HEK293 (cell line): ENCODE results near the gene PRKD3.

Source experiments
- CTCF ChIP-seq: fragments of 450-650 bp; formaldehyde crosslinking; IDR thresholded peaks from 2 replicates; pipeline ENCODE4 v1.5.1; 2016; ENCODE audit warnings: missing biosample characterization, missing genetic modification characterization
- KLF7 ChIP-seq: fragments of 450-650 bp; formaldehyde crosslinking; IDR thresholded peaks from 2 replicates; pipeline ENCODE4 v1.5.1; 2016; ENCODE audit warnings: missing biosample characterization, missing genetic modification characterization, borderline replicate concordance
- TCF7L2 ChIP-seq: IDR thresholded peaks from 2 replicates; pipeline ENCODE4 v1.6.1; 2011; ENCODE audit warnings: low read depth, mild to moderate bottlenecking, inconsistent platforms, low read length, moderate library complexity, borderline replicate concordance
- ZNF114 ChIP-seq: fragments of 450-650 bp; formaldehyde crosslinking; IDR thresholded peaks from 2 replicates; pipeline ENCODE4 v1.5.0; 2017; ENCODE audit warnings: missing biosample characterization, missing genetic modification characterization
- ZNF394 ChIP-seq: fragments of 450-650 bp; formaldehyde crosslinking; IDR thresholded peaks from 2 replicates; pipeline ENCODE4 v1.5.1; 2016; ENCODE audit warnings: missing biosample characterization, missing genetic modification characterization, mild to moderate bottlenecking, moderate library complexity, borderline replicate concordance
- ZNF580 ChIP-seq: fragments of 450-650 bp; formaldehyde crosslinking; IDR thresholded peaks from 2 replicates; pipeline ENCODE4 v1.5.1; 2016; ENCODE audit warnings: missing biosample characterization, missing genetic modification characterization
- ZNF610 ChIP-seq: fragments of 450-650 bp; formaldehyde crosslinking; IDR thresholded peaks from 2 replicates; pipeline ENCODE4 v1.5.1; 2016; ENCODE audit warnings: missing biosample characterization, missing genetic modification characterization, borderline replicate concordance
- ZNF776 ChIP-seq: fragments of 450-650 bp; formaldehyde crosslinking; IDR thresholded peaks from 2 replicates; pipeline ENCODE4 v1.5.0; 2017; ENCODE audit warnings: missing biosample characterization, missing genetic modification characterization, borderline replicate concordance
- ZSCAN30 ChIP-seq: fragments of 450-650 bp; IDR thresholded peaks from 2 replicates; pipeline ENCODE4 v1.5.1; 2018; ENCODE audit warnings: missing biosample characterization, mild to moderate bottlenecking, missing genetic modification characterization, moderate library complexity
- TF ChIP-seq, protein P1 (sequence below): fragments of 450-650 bp; formaldehyde crosslinking; IDR thresholded peaks from 2 replicates; pipeline ENCODE4; 2016; ENCODE audit warnings: missing biosample characterization, missing genetic modification characterization
- TF ChIP-seq, protein P2 (sequence below): fragments of 450-650 bp; formaldehyde crosslinking; IDR thresholded peaks from 2 replicates; pipeline ENCODE4 v1.5.1; 2016; ENCODE audit warnings: missing biosample characterization, missing genetic modification characterization

GRCh38 chr2:37321029-37321682 is 3.5 kb downstream of the PRKD3 start:
- no peak for TF ChIP-seq ZSCAN30 (tag by site-specific recombination)
- no peak for TF ChIP-seq ZNF610 (tag by site-specific recombination)
- no peak for TF ChIP-seq CTCF (tag by site-specific recombination)
- TF ChIP-seq, protein P1, sequence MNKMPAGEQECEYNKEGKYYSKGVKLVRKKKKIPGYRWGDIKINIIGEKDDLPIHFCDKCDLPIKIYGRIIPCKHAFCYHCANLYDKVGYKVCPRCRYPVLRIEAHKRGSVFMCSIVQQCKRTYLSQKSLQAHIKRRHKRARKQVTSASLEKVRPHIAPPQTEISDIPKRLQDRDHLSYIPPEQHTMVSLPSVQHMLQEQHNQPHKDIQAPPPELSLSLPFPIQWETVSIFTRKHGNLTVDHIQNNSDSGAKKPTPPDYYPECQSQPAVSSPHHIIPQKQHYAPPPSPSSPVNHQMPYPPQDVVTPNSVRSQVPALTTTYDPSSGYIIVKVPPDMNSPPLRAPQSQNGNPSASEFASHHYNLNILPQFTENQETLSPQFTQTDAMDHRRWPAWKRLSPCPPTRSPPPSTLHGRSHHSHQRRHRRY = no peak
- TF ChIP-seq ZNF394 = no peak
- TF ChIP-seq TCF7L2 = no peak
- TF ChIP-seq, protein P2, sequence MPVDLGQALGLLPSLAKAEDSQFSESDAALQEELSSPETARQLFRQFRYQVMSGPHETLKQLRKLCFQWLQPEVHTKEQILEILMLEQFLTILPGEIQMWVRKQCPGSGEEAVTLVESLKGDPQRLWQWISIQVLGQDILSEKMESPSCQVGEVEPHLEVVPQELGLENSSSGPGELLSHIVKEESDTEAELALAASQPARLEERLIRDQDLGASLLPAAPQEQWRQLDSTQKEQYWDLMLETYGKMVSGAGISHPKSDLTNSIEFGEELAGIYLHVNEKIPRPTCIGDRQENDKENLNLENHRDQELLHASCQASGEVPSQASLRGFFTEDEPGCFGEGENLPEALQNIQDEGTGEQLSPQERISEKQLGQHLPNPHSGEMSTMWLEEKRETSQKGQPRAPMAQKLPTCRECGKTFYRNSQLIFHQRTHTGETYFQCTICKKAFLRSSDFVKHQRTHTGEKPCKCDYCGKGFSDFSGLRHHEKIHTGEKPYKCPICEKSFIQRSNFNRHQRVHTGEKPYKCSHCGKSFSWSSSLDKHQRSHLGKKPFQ = no peak
- TF ChIP-seq ZNF776 (tag by site-specific recombination) = no peak
- TF ChIP-seq KLF7 (tag by site-specific recombination) = no peak
- no peak for TF ChIP-seq ZNF580 (tag by site-specific recombination)
- TF ChIP-seq ZNF114 (tag by site-specific recombination) = no peak
